Kidney glomerular epithelial cell (primary cell): ENCODE measurements around the gene PDZD8.
A peak's percentile ranks its signal among the peaks of the same experiment; 100 is the strongest.
"Not testable (repeated sequence)": the region's sequence is repeated elsewhere in the genome, so short reads cannot be mapped to it uniquely, and the experiment has no call there.

Source experiments
- DNase-seq: peaks from one replicate; lab custom pipeline; 2025; lab: John Stamatoyannopoulos, UW

Gene PDZD8

GRCh38 chr10:117254774-117255735 lies 120.2 kb downstream of the PDZD8 start:
- DNase-seq, result no peak

- DNase-seq, result no peak
Measured at GRCh38 chr10:117254338-117254737, 120.9 kb downstream of the PDZD8 start.

GRCh38 chr10:117253908-117254307 lies 121.3 kb downstream of the PDZD8 start:
- no peak for DNase-seq

- DNase-seq, result no peak
Measured at GRCh38 chr10:117250411-117250810, 124.8 kb downstream of the PDZD8 start.

GRCh38 chr10:117249493-117250093 lies 125.6 kb downstream of the PDZD8 start:
- DNase-seq, result peak; percentile 19

- DNase-seq, result no peak
Measured at GRCh38 chr10:117248750-117249465, 126.3 kb downstream of the PDZD8 start.

- no peak for DNase-seq
Measured at GRCh38 chr10:117246997-117247671, 128.1 kb downstream of the PDZD8 start.

- no peak for DNase-seq
Measured at GRCh38 chr10:117242463-117242832, 132.8 kb downstream of the PDZD8 start.

GRCh38 chr10:117241541-117242462 lies 133.4 kb downstream of the PDZD8 start:
- peak; percentile 4 for DNase-seq

- no peak for DNase-seq
Measured at GRCh38 chr10:117240621-117241529, 134.4 kb downstream of the PDZD8 start, which contains the start of gene SLC18A2. Gene SLC18A2 (plus strand): TSS chr10:117241114. CDS start chr10:117241694, 580 bp downstream.

GRCh38 chr10:117239721-117240620 lies 135.3 kb downstream of the PDZD8 start:
- no peak for DNase-seq

GRCh38 chr10:117239051-117239450 lies 136.2 kb downstream of the PDZD8 start:
- DNase-seq, result no peak

GRCh38 chr10:117237401-117237991 lies 137.7 kb downstream of the PDZD8 start:
- no peak for DNase-seq

- DNase-seq, result not testable (repeated sequence)
Measured at GRCh38 chr10:117230107-117230506, 145.1 kb downstream of the PDZD8 start.

- DNase-seq, result no peak
Measured at GRCh38 chr10:117228210-117228609, 147.0 kb downstream of the PDZD8 start.
